ENCODE data around the gene SGSM1. TPM values are rescaled to one million over a fixed set of nuclear protein-coding genes. Genes with fewer than 3 reads are reported as not detected.

SGSM1 gene
- total and polyA plus RNA-seq, 9 of the 15 experiments (the other 6 are each of a cell fraction or from before 2014, with no cell fraction given) = not detected

DNA sequence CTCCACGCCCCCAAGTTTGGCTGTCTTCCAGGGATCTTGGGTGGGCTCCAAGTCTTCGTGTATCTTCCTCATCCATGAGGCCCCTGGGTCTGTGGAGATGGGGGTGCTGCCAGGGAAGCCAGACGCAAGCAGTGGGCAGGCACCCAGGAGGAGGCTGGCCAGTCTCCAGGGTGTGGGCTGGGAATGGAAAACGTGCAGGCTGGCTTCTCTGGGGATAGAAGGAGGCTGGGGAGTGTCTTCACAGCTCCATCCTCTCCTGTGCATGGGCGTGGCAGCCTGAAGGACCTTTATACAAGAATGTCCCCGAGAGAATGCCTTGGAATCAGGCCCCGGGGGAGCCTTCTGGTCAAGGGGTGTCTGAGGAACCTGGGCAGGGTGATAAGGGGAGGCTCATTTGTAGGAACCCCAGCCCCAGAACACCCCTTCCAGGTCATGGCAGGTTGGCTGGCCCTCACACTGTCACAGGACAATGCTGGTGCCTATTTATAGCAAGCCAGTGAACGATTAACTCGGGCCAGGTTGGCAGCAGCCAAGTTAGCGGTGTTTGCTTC lies 14.0 kb downstream of the SGSM1 start:
- in situ Hi-C loops (cut with MboI) (no loop called here), intact Hi-C loops (cut with micrococcal nuclease) (no loop called here)
- Histone ChIP-seq H3K36me3 (ENCODE audit: control insufficient read depth, insufficient read depth, low read length) (no peaks in the 10 kb centered on the region), H3K4me2 (ENCODE audit: insufficient read depth, low read length) (no peak overlapping the region), H2AFZ (ENCODE audit: low read depth, low read length) (no peak overlapping the region), H3K4me3 (no peak overlapping the region), H3K9ac (ENCODE audit: insufficient read depth in 1 of 2, low read depth in 2 of 2, low read length in 2 of 2) (no peak overlapping the region), H3K9me1 (ENCODE audit: control insufficient read depth, insufficient read depth, low read length) (no peaks in the 10 kb centered on the region), H3K27me3 (ENCODE audit: control insufficient read depth in 2 of 2, insufficient read depth in 2 of 2, low read length in 2 of 2) (peaks cover 0 to 21% of the 10 kb centered on the region in 2 experiments; a peak in 3 of 5 replicates), H3K4me1 (replicated peaks in 1 of 2; ENCODE audit: control insufficient read depth in 2 of 2, insufficient read depth in 2 of 2, low read length in 2 of 2) (no peaks in the 10 kb centered on the region), H3K79me2 (ENCODE audit: control insufficient read depth, insufficient read depth, low read length) (no peaks in the 10 kb centered on the region), H4K20me1 (replicated peaks; ENCODE audit: control insufficient read depth, insufficient read depth, low read length) (no peaks in the 10 kb centered on the region), H3K27ac (ENCODE audit: extremely low read depth, low read depth, low read length) (no peak overlapping the region), H3K9me3 (replicated peaks; ENCODE audit: control insufficient read depth, insufficient read depth, low read depth, low read length) (no peaks in the 10 kb centered on the region; the same call in 1 of the 2 replicates)
- TF ChIP-seq HMG20A (CRISPR knock-in tag; conservative IDR thresholded peaks at IDR 0.05) (no peak), ILK (tag; IDR thresholded peaks at IDR 0.05; ENCODE audit: borderline replicate concordance, low read depth) (no peak), HIVEP1 (CRISPR knock-in tag; IDR thresholded peaks at IDR 0.05) (no peak), ZNF143 (CRISPR knock-in tag; IDR thresholded peaks at IDR 0.05) (no peak), ZNF584 (CRISPR knock-in tag; IDR thresholded peaks at IDR 0.05; ENCODE audit: low read depth) (no peak), RBFOX2 (IDR thresholded peaks at IDR 0.05; ENCODE audit: low read depth, low read length) (no peak), ETV5 (CRISPR knock-in tag; IDR thresholded peaks at IDR 0.05; ENCODE audit: low read depth) (no peak)
- TF ChIP-seq, protein P1, sequence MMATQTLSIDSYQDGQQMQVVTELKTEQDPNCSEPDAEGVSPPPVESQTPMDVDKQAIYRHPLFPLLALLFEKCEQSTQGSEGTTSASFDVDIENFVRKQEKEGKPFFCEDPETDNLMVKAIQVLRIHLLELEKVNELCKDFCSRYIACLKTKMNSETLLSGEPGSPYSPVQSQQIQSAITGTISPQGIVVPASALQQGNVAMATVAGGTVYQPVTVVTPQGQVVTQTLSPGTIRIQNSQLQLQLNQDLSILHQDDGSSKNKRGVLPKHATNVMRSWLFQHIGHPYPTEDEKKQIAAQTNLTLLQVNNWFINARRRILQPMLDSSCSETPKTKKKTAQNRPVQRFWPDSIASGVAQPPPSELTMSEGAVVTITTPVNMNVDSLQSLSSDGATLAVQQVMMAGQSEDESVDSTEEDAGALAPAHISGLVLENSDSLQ (IDR thresholded peaks at IDR 0.05) = no peak
- BruUV-seq (replicated peaks) = no TSS peak
- WGBS (ENCODE audit: insufficient coverage, low coverage, missing lambda C conversion rate) = under 1% methylated on average over 10 of the region's 10 CpGs
- no peak for DNase-seq (ENCODE audit: extremely low read depth in 1 of 4, low spot score in 3 of 4)
- no peak for FAIRE-seq
- ATAC-seq = no peak
- CTCF ChIA-PET (ENCODE audit: low intra/inter-chr PET ratio) = no interaction called here
- POLR2A ChIA-PET = no interaction called here
